HG03432 (cell line): ENCODE results near the gene IRF8.
"Not testable (repeated sequence)": the region's sequence is repeated elsewhere in the genome, so short reads cannot be mapped to it uniquely, and the experiment has no call there.

ENCODE experiments used
- ATAC-seq: cut with Tn5 transposase; IDR thresholded peaks from one replicate; pipeline ENCODE4 v1.9.1; 2021; ENCODE audit warnings: mild to moderate bottlenecking, moderate library complexity; ENCODE audit not compliant: unreplicated experiment

IRF8 gene

GRCh38 chr16:85867189-85867588, 31.8 kb upstream of the IRF8 start:
- no peak for ATAC-seq

GRCh38 chr16:85868495-85868894, 30.5 kb upstream of the IRF8 start:
- no peak for ATAC-seq

GRCh38 chr16:85869206-85869605, 29.8 kb upstream of the IRF8 start:
- ATAC-seq, result no peak

- no peak for ATAC-seq
Measured at GRCh38 chr16:85869785-85870558, 29.0 kb upstream of the IRF8 start.

GRCh38 chr16:85871756-85872155, 27.2 kb upstream of the IRF8 start:
- no peak for ATAC-seq

GRCh38 chr16:85872734-85873133, 26.2 kb upstream of the IRF8 start:
- ATAC-seq, result no peak

GRCh38 chr16:85873153-85873552, 25.8 kb upstream of the IRF8 start:
- no peak for ATAC-seq

- not testable (repeated sequence) for ATAC-seq
Measured at GRCh38 chr16:85874031-85874430, 24.9 kb upstream of the IRF8 start.

GRCh38 chr16:85878407-85878806, 20.6 kb upstream of the IRF8 start:
- no peak for ATAC-seq

- ATAC-seq, result no peak
Measured at GRCh38 chr16:85878875-85879274, 20.1 kb upstream of the IRF8 start.

GRCh38 chr16:85879549-85879948, 19.4 kb upstream of the IRF8 start:
- no peak for ATAC-seq

GRCh38 chr16:85879975-85880831, 18.8 kb upstream of the IRF8 start:
- peak; percentile 73 for ATAC-seq

GRCh38 chr16:85880861-85881260, 18.1 kb upstream of the IRF8 start:
- ATAC-seq, result no peak

GRCh38 chr16:85881436-85881835, 17.5 kb upstream of the IRF8 start:
- no peak for ATAC-seq

- ATAC-seq, result no peak
Measured at GRCh38 chr16:85882181-85882810, 16.7 kb upstream of the IRF8 start.

GRCh38 chr16:85883813-85884212, 15.1 kb upstream of the IRF8 start:
- ATAC-seq, result no peak

- no peak for ATAC-seq
Measured at GRCh38 chr16:85884808-85885463, 14.0 kb upstream of the IRF8 start.

GRCh38 chr16:85885537-85885936, 13.4 kb upstream of the IRF8 start:
- no peak for ATAC-seq

- peak; percentile 88 for ATAC-seq
Measured at GRCh38 chr16:85888405-85889331, 10.3 kb upstream of the IRF8 start.
